HL-60 (cell line): ENCODE results near the gene MTHFD2.
A peak's percentile ranks its signal among the peaks of the same experiment; 100 is the strongest.

Experiments used
- DNase-seq, 2 experiments: peaks; one replicate each; pipeline ENCODE4 v3.0.0-alpha.2; 2010 to 2020; ENCODE audit warnings: low read depth in 1 of 2, low spot score in 1 of 2
- H3K27ac ChIP-seq: fragments of 250-450 bp; sonication (Bioruptor Pico); replicated peaks from 2 replicates; pipeline ENCODE4 v1.5.1; 2020; ENCODE audit warnings: mild to moderate bottlenecking, moderate library complexity
- H3K27me3 ChIP-seq: fragments of 250-450 bp; sonication (Bioruptor Pico); 2 replicates; pipeline ENCODE4 v1.5.1; 2021; ENCODE audit warnings: mild to moderate bottlenecking, moderate library complexity; ENCODE audit not compliant: insufficient read depth, poor library complexity, severe bottlenecking
- H3K4me3 ChIP-seq: replicated peaks from 2 replicates; pipeline ENCODE4 v1.5.1; 2011; ENCODE audit warnings: mild to moderate bottlenecking, control low read depth, low read length; ENCODE audit not compliant: insufficient read depth
- GABPA ChIP-seq: IDR thresholded peaks from 2 replicates; pipeline ENCODE4 v1.6.1; 2012; ENCODE audit warnings: low read depth
- POLR2AphosphoS5 ChIP-seq: IDR thresholded peaks from 2 replicates; pipeline ENCODE4 v1.6.1; 2012; ENCODE audit warnings: low read depth
- REST ChIP-seq: IDR thresholded peaks from 2 replicates; pipeline ENCODE4 v1.6.1; 2012; ENCODE audit warnings: low read depth; ENCODE audit not compliant: insufficient replicate concordance
- SPI1 ChIP-seq: IDR thresholded peaks from 2 replicates; pipeline ENCODE4 v1.6.1; 2012; ENCODE audit warnings: low read depth, mild to moderate bottlenecking, borderline replicate concordance
- TF ChIP-seq, protein P1 (sequence below): IDR thresholded peaks from one replicate; pipeline ENCODE4 v1.5.1; 2011; ENCODE audit warnings: low read length, control low read depth, inconsistent platforms; ENCODE audit not compliant: insufficient read depth

The MTHFD2 gene

DNA sequence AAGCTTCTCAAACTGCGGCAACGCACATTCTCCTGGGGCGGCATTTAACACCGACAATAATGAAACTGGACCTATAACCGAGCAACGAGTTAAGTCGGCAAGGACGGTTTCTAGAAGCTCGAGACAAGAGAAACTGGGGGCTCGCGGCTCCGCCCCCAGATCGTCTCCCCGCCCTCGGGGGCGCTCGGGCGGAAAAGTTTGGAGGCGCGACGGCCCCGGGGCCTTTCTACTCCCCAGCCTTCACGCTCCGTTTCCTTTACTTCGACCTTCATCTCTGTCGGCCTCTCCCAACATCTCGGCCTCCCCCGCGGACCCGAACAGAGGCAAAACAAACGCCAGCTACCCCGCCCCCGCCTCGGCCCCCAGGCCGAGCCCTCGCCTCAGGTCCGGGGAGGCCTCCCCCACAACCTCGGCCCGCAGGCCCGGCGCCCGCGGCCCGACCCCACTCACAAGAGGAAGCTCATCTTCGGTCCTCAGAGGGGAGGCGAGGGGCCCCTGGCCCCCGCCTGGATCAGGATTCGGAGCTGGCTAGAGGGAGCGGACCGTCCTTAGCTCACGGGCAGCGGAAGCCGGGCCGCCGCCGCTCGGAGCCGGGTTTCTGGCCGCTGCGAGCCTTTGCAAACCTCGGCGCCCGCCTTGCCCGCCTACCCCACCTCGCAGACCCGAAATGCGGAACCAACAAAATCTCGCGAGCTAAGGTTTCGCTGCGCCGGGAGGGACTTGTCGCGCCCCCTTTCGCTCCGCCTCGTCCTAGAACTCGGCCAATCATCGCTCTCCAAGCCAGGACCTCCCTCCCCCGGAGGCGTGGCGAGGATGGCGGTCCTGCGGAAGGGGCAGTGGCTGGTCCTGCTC, 20.0 kb upstream of the MTHFD2 start, which contains the start of gene MOB1A:
TSS of gene MOB1A (minus strand) at position 669 of the 852 bp plus-strand sequence. CDS start at position 464, 205 bp downstream.
- TF ChIP-seq POLR2AphosphoS5 (peak; percentile 76), SPI1 (peak; percentile 25; the same call in 1 of the 2 replicates), REST (peak; percentile 29)
- TF ChIP-seq, protein P1, sequence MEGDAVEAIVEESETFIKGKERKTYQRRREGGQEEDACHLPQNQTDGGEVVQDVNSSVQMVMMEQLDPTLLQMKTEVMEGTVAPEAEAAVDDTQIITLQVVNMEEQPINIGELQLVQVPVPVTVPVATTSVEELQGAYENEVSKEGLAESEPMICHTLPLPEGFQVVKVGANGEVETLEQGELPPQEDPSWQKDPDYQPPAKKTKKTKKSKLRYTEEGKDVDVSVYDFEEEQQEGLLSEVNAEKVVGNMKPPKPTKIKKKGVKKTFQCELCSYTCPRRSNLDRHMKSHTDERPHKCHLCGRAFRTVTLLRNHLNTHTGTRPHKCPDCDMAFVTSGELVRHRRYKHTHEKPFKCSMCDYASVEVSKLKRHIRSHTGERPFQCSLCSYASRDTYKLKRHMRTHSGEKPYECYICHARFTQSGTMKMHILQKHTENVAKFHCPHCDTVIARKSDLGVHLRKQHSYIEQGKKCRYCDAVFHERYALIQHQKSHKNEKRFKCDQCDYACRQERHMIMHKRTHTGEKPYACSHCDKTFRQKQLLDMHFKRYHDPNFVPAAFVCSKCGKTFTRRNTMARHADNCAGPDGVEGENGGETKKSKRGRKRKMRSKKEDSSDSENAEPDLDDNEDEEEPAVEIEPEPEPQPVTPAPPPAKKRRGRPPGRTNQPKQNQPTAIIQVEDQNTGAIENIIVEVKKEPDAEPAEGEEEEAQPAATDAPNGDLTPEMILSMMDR, result no peak
- Histone ChIP-seq H3K27me3 (no peaks in the 10 kb centered on the region), H3K27ac (peak within 1 kb of the TSS; percentile 91), H3K4me3 (peak within 1 kb of the TSS; percentile 61)
- DNase-seq, result peak; percentile 95 to 99

- Histone ChIP-seq H3K4me3 (peak overlapping the region; percentile 61), H3K27ac (peak overlapping the region; percentile 91), H3K27me3 (no peaks in the 10 kb centered on the region)
- peak in 1 of 2 experiments; percentile 43 for DNase-seq
- TF ChIP-seq GABPA, result no peak
- TF ChIP-seq REST, result no peak
- TF ChIP-seq SPI1, result no peak
- no peak for TF ChIP-seq POLR2AphosphoS5
- TF ChIP-seq, protein P1, result no peak
Measured at GRCh38 chr2:74179063-74179865, 19.2 kb upstream of the MTHFD2 start.

DNA sequence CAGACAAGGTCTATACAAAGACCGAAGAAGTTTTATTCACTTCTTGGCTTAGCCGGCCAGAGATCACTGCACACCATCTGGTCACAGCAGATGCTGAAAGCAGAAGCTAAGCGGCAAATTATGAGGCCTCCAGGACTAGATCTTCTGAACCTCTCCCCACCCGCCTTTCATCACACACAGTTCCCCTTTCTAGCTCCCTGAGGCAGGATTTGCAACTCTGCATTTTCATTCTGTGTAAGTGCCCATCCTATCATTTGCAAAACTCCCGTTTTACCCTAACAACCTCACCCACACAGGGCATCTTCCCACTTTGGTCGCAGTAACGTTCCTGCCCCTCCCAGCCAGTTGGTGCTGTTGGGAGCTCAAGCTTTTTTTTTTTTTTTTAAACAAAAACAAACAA, 16.7 kb upstream of the MTHFD2 start:
- Histone ChIP-seq H3K27me3 (no peaks in the 10 kb centered on the region), H3K27ac (peak overlapping the region; percentile 85), H3K4me3 (no peak overlapping the region)
- TF ChIP-seq REST (no peak), POLR2AphosphoS5 (peak; percentile 57), SPI1 (peak; percentile 99)
- TF ChIP-seq, protein P1, result no peak
- DNase-seq, result peak; percentile 84 to 98
